ENCODE results near the gene IER5L.

IER5L gene

GRCh38 chr9:129182625-129183494 lies 4.8 kb upstream of the IER5L start:
- Histone ChIP-seq H3K36me3 (ENCODE audit: insufficient read depth, low read length) (no peaks in the 10 kb centered on the region), H3K79me2 (ENCODE audit: insufficient read depth, low read length) (no peaks in the 10 kb centered on the region), H3K9me2 (replicated peaks; ENCODE audit: low read depth, low read length) (no peaks in the 10 kb centered on the region), H3K9ac (ENCODE audit: low read depth, low read length, poor library complexity, severe bottlenecking) (no peak overlapping the region), H3F3A (ENCODE audit: low read depth) (no peaks in the 10 kb centered on the region), H2AFZ (ENCODE audit: low read length) (no peak overlapping the region), H3K9me3 (ENCODE audit: insufficient read depth, low read depth, low read length) (no peaks in the 10 kb centered on the region), H4K20me1 (ENCODE audit: insufficient read depth, low read length, poor library complexity, severe bottlenecking) (no peaks in the 10 kb centered on the region), H3K4me2 (ENCODE audit: low read depth, low read length, poor library complexity, severe bottlenecking) (no peak overlapping the region), H3K4me3 (ENCODE audit: low read length, poor library complexity, severe bottlenecking) (no peak overlapping the region), H3K4me1 (ENCODE audit: insufficient read depth, low read length, poor library complexity, severe bottlenecking) (no peaks in the 10 kb centered on the region), H3K27me3 (ENCODE audit: insufficient read depth, low read length, poor library complexity, severe bottlenecking) (no peaks in the 10 kb centered on the region)
- no peak for TF ChIP-seq EZH2phosphoT487 (IDR thresholded peaks at IDR 0.05; ENCODE audit: borderline replicate concordance)
- TF ChIP-seq CTCF (conservative IDR thresholded peaks at IDR 0.05; ENCODE audit: low read length) = peak; percentile 36

DNA sequence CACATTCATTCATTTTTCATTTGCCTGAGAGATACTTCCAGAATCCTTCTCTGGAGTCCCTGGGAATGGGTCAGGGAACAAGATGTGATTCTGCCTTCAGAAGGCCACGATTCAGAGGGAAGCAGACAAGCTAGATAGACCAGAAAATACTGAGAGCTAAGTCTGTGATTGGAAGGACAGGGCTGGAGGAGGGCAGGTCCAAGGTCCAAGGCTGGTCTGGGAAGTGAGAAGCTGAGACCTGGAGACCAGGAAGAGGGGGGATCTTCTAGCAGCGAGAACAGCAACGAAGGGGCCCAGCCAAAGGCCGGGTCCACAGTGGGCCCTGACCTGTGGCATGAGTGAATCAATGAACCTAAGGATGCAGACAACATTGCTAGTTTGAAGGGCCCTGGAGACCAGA lies 4.1 kb upstream of the IER5L start:
- no peaks in the 10 kb centered on the region; the same call in 1 of the 2 replicates for H3K79me2 ChIP-seq (ENCODE audit: insufficient read depth, low read length)
- H3K4me3 ChIP-seq (ENCODE audit: low read length, poor library complexity, severe bottlenecking) = no peak overlapping the region
- H3K4me1 ChIP-seq (ENCODE audit: insufficient read depth, low read length, poor library complexity, severe bottlenecking) = no peaks in the 10 kb centered on the region
- no peaks in the 10 kb centered on the region for H3K9me2 ChIP-seq (replicated peaks; ENCODE audit: low read depth, low read length)
- H4K20me1 ChIP-seq (ENCODE audit: insufficient read depth, low read length, poor library complexity, severe bottlenecking) = no peaks in the 10 kb centered on the region
- no peaks in the 10 kb centered on the region for H3K27me3 ChIP-seq (ENCODE audit: insufficient read depth, low read length, poor library complexity, severe bottlenecking)
- H3K4me2 ChIP-seq (ENCODE audit: low read depth, low read length, poor library complexity, severe bottlenecking) = no peak overlapping the region
- H3K36me3 ChIP-seq (ENCODE audit: insufficient read depth, low read length) = no peaks in the 10 kb centered on the region
- H3F3A ChIP-seq (ENCODE audit: low read depth) = no peaks in the 10 kb centered on the region
- no peak overlapping the region for H3K9ac ChIP-seq (ENCODE audit: low read depth, low read length, poor library complexity, severe bottlenecking)
- H2AFZ ChIP-seq (ENCODE audit: low read length) = no peak overlapping the region
- TF ChIP-seq CTCF (conservative IDR thresholded peaks at IDR 0.05; ENCODE audit: low read length) = no peak
- H3K9me3 ChIP-seq (ENCODE audit: insufficient read depth, low read depth, low read length) = no peaks in the 10 kb centered on the region

DNA sequence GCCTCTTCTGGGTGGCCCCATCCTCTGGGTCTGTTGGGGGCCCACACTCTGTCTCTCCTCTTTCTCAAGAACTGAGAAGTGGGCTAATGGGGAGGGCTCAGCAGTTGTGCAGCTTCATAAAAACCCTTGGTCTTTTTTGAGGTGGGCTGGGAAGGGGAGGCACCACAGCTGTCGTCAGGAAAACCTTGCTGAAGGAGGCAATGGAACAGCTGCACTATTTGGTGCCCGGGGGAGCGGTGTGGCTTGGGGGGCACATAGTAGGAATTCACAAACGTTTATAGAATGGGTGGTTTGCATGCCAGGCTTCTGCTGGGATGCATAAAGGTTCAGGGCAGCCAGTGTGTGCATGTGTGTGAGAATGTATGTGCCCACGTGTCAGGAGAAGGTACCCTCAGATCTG lies 3.2 kb upstream of the IER5L start:
- Histone ChIP-seq H3K4me3 (ENCODE audit: low read length, poor library complexity, severe bottlenecking) (no peak overlapping the region), H2AFZ (ENCODE audit: low read length) (no peak overlapping the region), H3K27me3 (ENCODE audit: insufficient read depth, low read length, poor library complexity, severe bottlenecking) (no peaks in the 10 kb centered on the region), H3K9me3 (ENCODE audit: insufficient read depth, low read depth, low read length) (no peaks in the 10 kb centered on the region), H4K20me1 (ENCODE audit: insufficient read depth, low read length, poor library complexity, severe bottlenecking) (no peaks in the 10 kb centered on the region), H3K9me2 (replicated peaks; ENCODE audit: low read depth, low read length) (no peaks in the 10 kb centered on the region), H3K36me3 (ENCODE audit: insufficient read depth, low read length) (no peaks in the 10 kb centered on the region), H3K9ac (ENCODE audit: low read depth, low read length, poor library complexity, severe bottlenecking) (no peak overlapping the region), H3K79me2 (ENCODE audit: insufficient read depth, low read length) (peaks cover 6% of the 10 kb centered on the region; the same call in 1 of the 2 replicates), H3K4me2 (ENCODE audit: low read depth, low read length, poor library complexity, severe bottlenecking) (no peak overlapping the region), H3K4me1 (ENCODE audit: insufficient read depth, low read length, poor library complexity, severe bottlenecking) (no peaks in the 10 kb centered on the region), H3F3A (ENCODE audit: low read depth) (no peaks in the 10 kb centered on the region)
- TF ChIP-seq EZH2phosphoT487 (IDR thresholded peaks at IDR 0.05; ENCODE audit: borderline replicate concordance) (no peak), CTCF (conservative IDR thresholded peaks at IDR 0.05; ENCODE audit: low read length) (no peak)

Measured in Loucy (cell line).